ENCODE results near the gene CTIF. TPM values are rescaled to one million over a fixed set of nuclear protein-coding genes. Genes with fewer than 3 reads are reported as not detected.

CTIF gene
- total and polyA plus RNA-seq, 11 donors = 21.2 to 93.0 (median 68.0) TPM

DNA sequence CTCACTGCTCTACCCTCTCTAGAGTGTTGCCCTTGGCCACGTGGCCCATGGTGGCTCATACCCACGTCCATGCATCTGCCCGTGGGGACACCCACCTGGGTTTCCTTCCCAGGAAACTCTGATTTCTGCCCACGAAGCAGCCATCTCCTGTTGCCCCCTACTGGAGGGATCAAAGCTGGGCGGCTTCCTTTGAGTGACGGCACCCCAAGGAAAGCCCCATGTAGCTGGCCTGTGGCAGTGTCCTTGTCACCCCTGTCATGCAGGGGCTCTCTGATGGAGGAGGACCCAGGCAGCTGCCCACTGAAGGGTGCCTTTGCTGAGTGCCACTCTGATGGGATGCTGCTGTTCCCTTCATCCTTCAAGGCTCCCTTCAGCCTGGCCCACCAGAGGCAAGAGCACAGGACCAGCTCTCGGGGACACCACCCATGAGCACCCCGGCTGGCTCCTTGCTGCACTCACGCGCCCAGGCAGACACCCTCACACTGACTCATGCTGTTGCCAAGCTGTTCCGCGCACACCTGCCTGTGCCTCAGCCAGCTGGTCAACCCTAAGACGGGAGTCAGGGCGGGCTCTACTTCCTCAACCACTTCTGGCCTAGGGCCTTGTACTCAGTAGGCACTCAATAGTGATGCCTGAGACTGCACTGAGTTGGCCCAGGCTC, 101.1 kb downstream of the CTIF start:
- peak in 8 of 12 donors; percentile 20 to 50 (median 30) for TF ChIP-seq CTCF (IDR thresholded peaks at IDR 0.05)
- TF ChIP-seq POLR2A (IDR thresholded peaks at IDR 0.05) = no peak
- Histone ChIP-seq H3K4me3 (no peak overlapping the region), H3K4me1 (peaks cover 0 to 10% (median 3%) of the 10 kb centered on the region in 12 donors), H3K36me3 (peaks cover 0 to 10% (median 0%) of the 10 kb centered on the region in 9 donors), H3K9me3 (peaks cover 0 to 4% (median 0%) of the 10 kb centered on the region in 12 donors), H3K27me3 (no peaks in the 10 kb centered on the region), H3K27ac (no peak overlapping the region)
- 78 to 82% (median 80%) methylated on average over 6 to 14 of the region's 14 CpGs for WGBS, 4 donors
- intact Hi-C loops (cut with DNase I) = no loop called here
- ATAC-seq = peak in 2 of 4 donors; percentile 13 to 21
- no peak for DNase-seq

DNA sequence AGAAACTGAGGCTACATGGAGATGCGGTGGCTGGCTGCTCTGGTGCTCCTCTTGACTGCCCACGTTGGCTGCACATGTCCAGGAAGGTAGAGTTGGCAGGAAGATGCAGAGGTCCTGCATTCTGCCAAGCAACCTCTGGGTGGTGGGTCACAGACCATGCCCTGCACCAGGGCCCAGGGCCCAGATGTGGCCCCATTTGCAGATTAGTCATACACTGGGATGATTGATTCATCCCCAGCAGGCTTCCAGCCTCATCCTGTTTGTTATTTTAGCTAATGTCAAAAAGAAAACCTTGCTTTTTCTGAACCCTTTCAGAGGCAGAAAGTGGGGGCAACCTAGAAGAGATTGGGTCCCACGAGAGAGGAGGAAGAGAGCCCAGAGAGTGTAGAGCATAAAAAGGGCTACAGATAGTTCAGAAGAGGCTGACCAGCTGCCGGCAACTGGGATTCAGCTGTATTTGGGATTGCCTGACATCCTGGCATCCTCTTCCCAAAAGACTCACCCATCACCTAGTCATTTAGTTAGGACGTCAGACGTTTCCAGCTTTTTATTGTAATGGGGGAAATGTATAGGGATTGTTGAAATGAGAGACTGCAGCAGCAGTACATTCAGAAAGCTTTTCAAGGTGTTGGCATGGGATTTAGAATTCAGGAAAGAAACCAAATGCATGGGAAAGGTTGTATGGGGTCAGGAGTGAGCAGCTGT, 101.9 kb downstream of the CTIF start:
- DNase-seq (no peak), ATAC-seq (no peak)
- Histone ChIP-seq H3K27ac (no peak overlapping the region), H3K4me1 (peaks cover 0 to 10% (median 3%) of the 10 kb centered on the region in 12 donors), H3K9me3 (peaks cover 0 to 4% (median 0%) of the 10 kb centered on the region in 12 donors), H3K36me3 (peaks cover 0 to 10% (median 0%) of the 10 kb centered on the region in 9 donors), H3K27me3 (no peaks in the 10 kb centered on the region), H3K4me3 (no peak overlapping the region)
- 75 to 89% (median 83%) methylated on average over 6 of the region's 6 CpGs for WGBS, 4 donors
- intact Hi-C loops (cut with DNase I) = no loop called here
- TF ChIP-seq POLR2A (IDR thresholded peaks at IDR 0.05) = no peak
- no peak for TF ChIP-seq CTCF (IDR thresholded peaks at IDR 0.05)

GRCh38 chr18:48641981-48642380, 103.2 kb downstream of the CTIF start:
- peaks cover 0 to 4% (median 0%) of the 10 kb centered on the region in 12 donors for H3K9me3 ChIP-seq
- no peak for TF ChIP-seq CTCF (IDR thresholded peaks at IDR 0.05)
- no peak for TF ChIP-seq POLR2A (IDR thresholded peaks at IDR 0.05)
- no peak overlapping the region for H3K4me3 ChIP-seq
- H3K27ac ChIP-seq = no peak overlapping the region
- H3K4me1 ChIP-seq = peaks cover 0 to 10% (median 3%) of the 10 kb centered on the region in 12 donors
- intact Hi-C loops (cut with DNase I) = no loop called here
- DNase-seq (no peak), ATAC-seq (no peak)
- H3K36me3 ChIP-seq = peaks cover 0 to 10% (median 0%) of the 10 kb centered on the region in 9 donors
- no peaks in the 10 kb centered on the region for H3K27me3 ChIP-seq
- 88 to 94% (median 92%) methylated on average over 4 of the region's 4 CpGs for WGBS, 4 donors

DNA sequence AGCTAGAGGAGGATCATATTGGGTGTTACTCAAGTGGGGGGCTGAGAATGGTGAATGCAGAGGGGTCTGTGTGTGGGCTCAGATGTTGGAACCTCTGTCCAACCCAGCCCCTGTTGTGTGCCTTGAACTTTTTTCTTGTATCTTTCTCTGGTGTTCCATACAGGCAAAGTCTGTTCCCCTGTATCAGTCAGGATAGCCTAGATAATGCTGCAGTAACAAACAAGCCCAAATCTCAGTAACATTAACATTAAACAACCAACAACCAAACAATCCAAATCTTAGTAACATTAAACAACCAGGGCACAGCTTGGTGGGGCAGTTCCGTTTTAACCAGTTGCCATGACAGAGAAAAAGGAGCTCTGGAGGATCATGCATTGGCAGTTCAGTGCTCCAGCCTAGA, 103.7 kb downstream of the CTIF start:
- Histone ChIP-seq H3K9me3 (peaks cover 0 to 4% (median 0%) of the 10 kb centered on the region in 12 donors), H3K27me3 (no peaks in the 10 kb centered on the region), H3K4me3 (no peak overlapping the region), H3K4me1 (peaks cover 0 to 10% (median 3%) of the 10 kb centered on the region in 12 donors), H3K36me3 (peaks cover 0 to 7% (median 0%) of the 10 kb centered on the region in 9 donors), H3K27ac (no peak overlapping the region)
- DNase-seq = no peak
- 87 to 100% (median 92%) methylated on average over 1 of the region's 1 CpG for WGBS, 4 donors
- TF ChIP-seq CTCF (IDR thresholded peaks at IDR 0.05) (no peak), POLR2A (IDR thresholded peaks at IDR 0.05) (no peak)
- ATAC-seq = no peak
- intact Hi-C loops (cut with DNase I) = no loop called here

Data from heart left ventricle (tissue), 16 donors.